NCI-H510A treated with DMSO at 0.1 percent for 48 hours (cell line): Measurements from ENCODE around the gene OR10T2.
"Not testable (repeated sequence)": the region's sequence is repeated elsewhere in the genome, so short reads cannot be mapped to it uniquely, and the experiment has no call there.

Source experiments
- DNase-seq: peaks from one replicate; lab custom pipeline; 2025; lab: John Stamatoyannopoulos, UW

OR10T2 gene

GRCh38 chr1:158356616-158357015 lies 42.6 kb downstream of the OR10T2 start:
- no peak for DNase-seq

GRCh38 chr1:158355773-158356285 lies 43.4 kb downstream of the OR10T2 start:
- no peak for DNase-seq

GRCh38 chr1:158354255-158354654 lies 45.0 kb downstream of the OR10T2 start:
- no peak for DNase-seq

- DNase-seq: no peak
These were observed 45.8 kb downstream of the OR10T2 start, which contains the start of gene CD1E for GRCh38 chr1:158353303-158354075. Gene CD1E, plus strand, starts transcription at chr1:158353894. Its CDS starts 95 bp downstream, at chr1:158353989.

- DNase-seq: not testable (repeated sequence)
These were observed 50.3 kb downstream of the OR10T2 start for GRCh38 chr1:158348946-158349345.
